NCI-H2171 (cell line): ENCODE measurements around the gene FYB2.
"Not testable (repeated sequence)": the region's sequence is repeated elsewhere in the genome, so short reads cannot be mapped to it uniquely, and the experiment has no call there.

Experiments used
- DNase-seq: peaks from one replicate; lab custom pipeline; 2025; lab: John Stamatoyannopoulos, UW

Gene FYB2

GRCh38 chr1:56795870-56796269 is 23.3 kb downstream of the FYB2 start:
- DNase-seq = no peak

GRCh38 chr1:56790036-56790435 is 29.2 kb downstream of the FYB2 start:
- DNase-seq = no peak

GRCh38 chr1:56788588-56788987 is 30.6 kb downstream of the FYB2 start:
- peak; percentile 27 for DNase-seq

GRCh38 chr1:56788102-56788501 is 31.1 kb downstream of the FYB2 start:
- no peak for DNase-seq

GRCh38 chr1:56787330-56787729 is 31.9 kb downstream of the FYB2 start:
- DNase-seq = no peak

- DNase-seq = no peak
These were observed 36.4 kb downstream of the FYB2 start for GRCh38 chr1:56782773-56783172.

GRCh38 chr1:56780826-56781225 is 38.4 kb downstream of the FYB2 start:
- no peak for DNase-seq

- no peak for DNase-seq
These were observed 39.0 kb downstream of the FYB2 start for GRCh38 chr1:56780128-56780750.

GRCh38 chr1:56777972-56778371 is 41.2 kb downstream of the FYB2 start:
- DNase-seq = no peak

GRCh38 chr1:56774732-56775131 is 44.5 kb downstream of the FYB2 start:
- DNase-seq = not testable (repeated sequence)

- no peak for DNase-seq
These were observed 45.1 kb downstream of the FYB2 start for GRCh38 chr1:56774067-56774609.

GRCh38 chr1:56773341-56774066 is 45.7 kb downstream of the FYB2 start:
- no peak for DNase-seq

GRCh38 chr1:56771717-56772116 is 47.5 kb downstream of the FYB2 start:
- DNase-seq = no peak

- DNase-seq = no peak
These were observed 60.4 kb downstream of the FYB2 start for GRCh38 chr1:56758794-56759193.

GRCh38 chr1:56758135-56758534 is 61.1 kb downstream of the FYB2 start:
- DNase-seq = no peak

- DNase-seq = no peak
These were observed 63.3 kb downstream of the FYB2 start for GRCh38 chr1:56755911-56756310.

GRCh38 chr1:56754708-56755479 is 64.3 kb downstream of the FYB2 start:
- DNase-seq = no peak

- DNase-seq = no peak
These were observed 74.0 kb downstream of the FYB2 start for GRCh38 chr1:56745231-56745630.

- DNase-seq = no peak
These were observed 90.2 kb downstream of the FYB2 start for GRCh38 chr1:56728964-56729363.

- DNase-seq = no peak
These were observed 92.5 kb downstream of the FYB2 start for GRCh38 chr1:56726706-56727105.

GRCh38 chr1:56719171-56719570 is 100.0 kb downstream of the FYB2 start:
- no peak for DNase-seq

- no peak for DNase-seq
These were observed 104.0 kb downstream of the FYB2 start for GRCh38 chr1:56715156-56715555.

GRCh38 chr1:56713112-56713511 is 106.1 kb downstream of the FYB2 start:
- DNase-seq = no peak
